HG03025 (cell line): ENCODE data around the gene COG1.

ENCODE experiments used
- ATAC-seq: cut with Tn5 transposase; IDR thresholded peaks from one replicate; pipeline ENCODE4 v1.9.1; 2021; ENCODE audit warnings: mild to moderate bottlenecking, moderate library complexity; ENCODE audit not compliant: unreplicated experiment, low FRiP score

The COG1 gene

GRCh38 chr17:73170324-73170723 lies 22.5 kb upstream of the COG1 start:
- ATAC-seq, result no peak

GRCh38 chr17:73172252-73172651 lies 20.6 kb upstream of the COG1 start:
- no peak for ATAC-seq

- ATAC-seq, result no peak
Measured at GRCh38 chr17:73174126-73174525, 18.7 kb upstream of the COG1 start.

- no peak for ATAC-seq
Measured at GRCh38 chr17:73175962-73176565, 16.8 kb upstream of the COG1 start.

- ATAC-seq, result no peak
Measured at GRCh38 chr17:73179387-73179786, 13.5 kb upstream of the COG1 start.

GRCh38 chr17:73179878-73180277 lies 13.0 kb upstream of the COG1 start:
- no peak for ATAC-seq

GRCh38 chr17:73182616-73183310 lies 10.1 kb upstream of the COG1 start:
- no peak for ATAC-seq

GRCh38 chr17:73184136-73184993 lies 8.5 kb upstream of the COG1 start:
- no peak for ATAC-seq

GRCh38 chr17:73186283-73187050 lies 6.4 kb upstream of the COG1 start:
- ATAC-seq, result no peak

GRCh38 chr17:73187203-73187769 lies 5.6 kb upstream of the COG1 start:
- ATAC-seq, result no peak

GRCh38 chr17:73188011-73188410 lies 4.8 kb upstream of the COG1 start:
- no peak for ATAC-seq

GRCh38 chr17:73189417-73190099 lies 3.3 kb upstream of the COG1 start:
- no peak for ATAC-seq

- peak; percentile 40 for ATAC-seq
Measured at GRCh38 chr17:73191443-73192205, 1.2 kb upstream of the COG1 start.

GRCh38 chr17:73192206-73192893 lies 505 bp upstream of the COG1 start:
- ATAC-seq, result peak; percentile 53

- no peak for ATAC-seq
Measured at GRCh38 chr17:73194514-73195222, 1.8 kb downstream of the COG1 start.

GRCh38 chr17:73196500-73196899 lies 3.6 kb downstream of the COG1 start:
- ATAC-seq, result no peak

GRCh38 chr17:73197161-73197560 lies 4.3 kb downstream of the COG1 start:
- no peak for ATAC-seq
